Breast epithelium (tissue), 4 donors: ENCODE data around the gene CCL20. TPM values are rescaled to one million over a fixed set of nuclear protein-coding genes. Genes with fewer than 3 reads are reported as not detected.

Source experiments
- DNase-seq, 2 donors: peaks; one replicate each; pipeline ENCODE4 v3.0.0-alpha.2; 2019; ENCODE audit warnings: low spot score in 2 of 2
- H3K27ac ChIP-seq, 2 donors: fragments of 200-600 bp; sonication (generic) in 1 of 2; one replicate each; pipeline ENCODE4 v1.5.1; 2016 to 2019; ENCODE audit warnings: mild to moderate bottlenecking in 1 of 2
- H3K27me3 ChIP-seq, 2 donors: fragments of 200-600 bp; sonication (generic) in 1 of 2; one replicate each; pipeline versions ENCODE4 v1.5.1 to v1.6.0; 2017 to 2019; ENCODE audit warnings: control low read depth in 1 of 2, mild to moderate bottlenecking in 1 of 2
- H3K36me3 ChIP-seq: fragments of 200-600 bp; one replicate; pipeline ENCODE4 v1.5.1; 2019
- H3K4me1 ChIP-seq, 2 donors: fragments of 200-600 bp; sonication (generic); one replicate each; pipeline ENCODE4 v1.5.1; 2016 to 2019; ENCODE audit warnings: control low read depth in 1 of 2
- H3K4me3 ChIP-seq, 3 donors: fragments of 200-600 bp; sonication (generic); 1 replicate in 2 of 3; 2 replicates in 1 of 3; pipeline ENCODE4 v1.5.1; 2016 to 2019; ENCODE audit warnings: mild to moderate bottlenecking in 3 of 3, moderate library complexity in 2 of 3
- H3K9me3 ChIP-seq, 2 donors: fragments of 200-600 bp; sonication (generic) in 1 of 2; one replicate each; pipeline ENCODE4 v1.5.1; 2016 to 2019; ENCODE audit warnings: control low read depth in 1 of 2
- POLR2A ChIP-seq: fragments of 450-650 bp; IDR thresholded peaks from one replicate; pipeline ENCODE4 v1.6.1; 2016; ENCODE audit warnings: antibody characterized with exemption, mild to moderate bottlenecking, moderate library complexity
- POLR2AphosphoS5 ChIP-seq, 3 donors: sonication (generic); formaldehyde crosslinking; IDR thresholded peaks; one replicate each; pipeline ENCODE4 v1.6.1; 2017; ENCODE audit warnings: antibody characterized with exemption in 3 of 3
- intact Hi-C: fragments of 100-400 bp; cut with DNase I; formaldehyde crosslinking; loops from one replicate; pipeline ENCODE4 v1.15.1; 2023; ENCODE audit warnings: low total_unique reads
- total RNA-seq, 3 donors: library from RNA; depleted of rRNA; stranded (reverse); fragments of >200 nt; gene quantifications; one replicate each; pipeline ENCODE4 v1.1.0, GENCODE V29; 2016
- TF ChIP-seq, protein P1 (sequence below), 3 donors: fragments of 450-650 bp; IDR thresholded peaks; one replicate each; pipeline ENCODE4 v1.5.1; 2016 to 2017; ENCODE audit warnings: antibody characterized with exemption in 3 of 3, mild to moderate bottlenecking in 3 of 3, moderate library complexity in 3 of 3

CCL20 gene
- total RNA-seq, 3 donors from 2014 or later: 1.3 to 6.7 TPM; not detected in 1

GRCh38 chr2:227817850-227818674 is 4.4 kb downstream of the CCL20 start:
- peaks cover 0 to 12% of the 10 kb centered on the region in 2 donors for H3K27me3 ChIP-seq
- peak overlapping the region; percentile 4 to 59 for H3K27ac ChIP-seq
- no peaks in the 10 kb centered on the region for H3K36me3 ChIP-seq
- H3K4me3 ChIP-seq: no peak overlapping the region
- TF ChIP-seq POLR2A (no peak), POLR2AphosphoS5 (IDR thresholded peaks at IDR 0.05) (peak in 1 of 3 donors; percentile 51)
- TF ChIP-seq, protein P1, sequence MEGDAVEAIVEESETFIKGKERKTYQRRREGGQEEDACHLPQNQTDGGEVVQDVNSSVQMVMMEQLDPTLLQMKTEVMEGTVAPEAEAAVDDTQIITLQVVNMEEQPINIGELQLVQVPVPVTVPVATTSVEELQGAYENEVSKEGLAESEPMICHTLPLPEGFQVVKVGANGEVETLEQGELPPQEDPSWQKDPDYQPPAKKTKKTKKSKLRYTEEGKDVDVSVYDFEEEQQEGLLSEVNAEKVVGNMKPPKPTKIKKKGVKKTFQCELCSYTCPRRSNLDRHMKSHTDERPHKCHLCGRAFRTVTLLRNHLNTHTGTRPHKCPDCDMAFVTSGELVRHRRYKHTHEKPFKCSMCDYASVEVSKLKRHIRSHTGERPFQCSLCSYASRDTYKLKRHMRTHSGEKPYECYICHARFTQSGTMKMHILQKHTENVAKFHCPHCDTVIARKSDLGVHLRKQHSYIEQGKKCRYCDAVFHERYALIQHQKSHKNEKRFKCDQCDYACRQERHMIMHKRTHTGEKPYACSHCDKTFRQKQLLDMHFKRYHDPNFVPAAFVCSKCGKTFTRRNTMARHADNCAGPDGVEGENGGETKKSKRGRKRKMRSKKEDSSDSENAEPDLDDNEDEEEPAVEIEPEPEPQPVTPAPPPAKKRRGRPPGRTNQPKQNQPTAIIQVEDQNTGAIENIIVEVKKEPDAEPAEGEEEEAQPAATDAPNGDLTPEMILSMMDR (IDR thresholded peaks at IDR 0.05): no peak
- H3K4me1 ChIP-seq: peaks cover 0 to 7% of the 10 kb centered on the region in 2 donors
- peak; percentile 59 to 84 for DNase-seq
- intact Hi-C loops: no loop called here
- no peaks in the 10 kb centered on the region for H3K9me3 ChIP-seq

GRCh38 chr2:227818675-227819397 is 5.2 kb downstream of the CCL20 start:
- Histone ChIP-seq H3K27ac (peak overlapping the region; percentile 4 to 55), H3K27me3 (peaks cover 0 to 8% of the 10 kb centered on the region in 2 donors), H3K4me3 (no peak overlapping the region), H3K4me1 (peaks cover 0 to 7% of the 10 kb centered on the region in 2 donors), H3K9me3 (no peaks in the 10 kb centered on the region), H3K36me3 (no peaks in the 10 kb centered on the region)
- DNase-seq: peak in 1 of 2 donors; percentile 43
- TF ChIP-seq POLR2A (no peak), POLR2AphosphoS5 (IDR thresholded peaks at IDR 0.05) (peak in 1 of 3 donors; percentile 34)
- intact Hi-C loops: no loop called here

DNA sequence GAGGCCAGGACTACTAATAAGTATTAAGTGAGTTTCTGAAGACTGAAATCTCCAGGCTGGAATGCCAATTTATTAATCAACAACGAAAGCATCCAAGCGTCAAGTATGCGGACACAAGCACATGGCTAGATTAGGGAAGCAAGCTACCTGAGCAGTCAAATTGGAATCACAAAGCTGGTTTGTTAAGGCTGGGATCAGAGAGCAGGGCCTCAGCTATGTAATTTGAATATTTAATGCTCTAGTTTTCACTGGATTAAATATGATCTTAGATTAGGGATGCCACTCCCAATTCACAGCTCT is 5.7 kb downstream of the CCL20 start:
- TF ChIP-seq, protein P1 (IDR thresholded peaks at IDR 0.05): no peak
- TF ChIP-seq POLR2A (no peak), POLR2AphosphoS5 (IDR thresholded peaks at IDR 0.05) (no peak)
- DNase-seq: no peak
- intact Hi-C loops: no loop called here
- Histone ChIP-seq H3K4me3 (no peak overlapping the region), H3K27ac (no peak overlapping the region), H3K27me3 (peaks cover 0 to 3% of the 10 kb centered on the region in 2 donors), H3K9me3 (no peaks in the 10 kb centered on the region), H3K4me1 (peaks cover 0 to 7% of the 10 kb centered on the region in 2 donors), H3K36me3 (no peaks in the 10 kb centered on the region)

- Histone ChIP-seq H3K27me3 (no peaks in the 10 kb centered on the region), H3K36me3 (no peaks in the 10 kb centered on the region), H3K9me3 (no peaks in the 10 kb centered on the region), H3K4me3 (no peak overlapping the region), H3K4me1 (peaks cover 0 to 7% of the 10 kb centered on the region in 2 donors), H3K27ac (no peak overlapping the region)
- no peak for DNase-seq
- TF ChIP-seq POLR2AphosphoS5 (IDR thresholded peaks at IDR 0.05) (no peak), POLR2A (no peak)
- TF ChIP-seq, protein P1 (IDR thresholded peaks at IDR 0.05): no peak
- intact Hi-C loops: no loop called here
Measured at GRCh38 chr2:227821043-227821942, 7.7 kb downstream of the CCL20 start.

DNA sequence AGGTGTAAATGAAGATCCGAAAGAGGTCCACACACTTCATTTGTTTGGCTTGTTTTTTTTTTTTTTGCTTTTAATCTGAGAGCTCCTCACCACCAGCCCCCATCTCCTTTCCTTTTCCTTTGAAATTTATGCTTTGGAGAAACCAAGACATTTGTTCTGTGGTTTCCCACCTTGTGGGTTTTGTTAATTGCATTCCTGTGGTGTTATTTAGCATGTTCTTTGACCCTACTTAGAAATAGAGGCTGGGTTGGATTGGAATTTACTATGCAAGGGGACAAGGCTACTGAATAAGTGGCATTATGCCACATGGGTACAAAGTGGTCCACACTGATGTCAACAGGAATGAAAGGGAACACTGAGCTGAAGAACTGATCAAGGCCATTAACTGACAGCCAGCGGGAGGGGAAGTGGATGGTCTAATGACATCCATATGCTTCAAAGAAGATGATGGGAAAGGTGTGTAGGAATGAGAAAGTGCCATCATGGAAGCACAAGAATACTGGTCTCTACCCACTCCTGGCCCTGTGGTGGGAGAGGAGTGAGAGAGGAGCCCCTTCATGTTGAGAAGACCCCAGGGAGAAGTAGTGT is 8.9 kb downstream of the CCL20 start:
- no peak for TF ChIP-seq POLR2A
- TF ChIP-seq POLR2AphosphoS5 (IDR thresholded peaks at IDR 0.05): no peak
- TF ChIP-seq, protein P1 (IDR thresholded peaks at IDR 0.05): no peak
- no peak for DNase-seq
- no peaks in the 10 kb centered on the region for H3K9me3 ChIP-seq
- H3K4me1 ChIP-seq: peaks cover 0 to 7% of the 10 kb centered on the region in 2 donors
- H3K4me3 ChIP-seq: no peak overlapping the region
- no peak overlapping the region for H3K27ac ChIP-seq
- H3K27me3 ChIP-seq: no peaks in the 10 kb centered on the region
- intact Hi-C loops: no loop called here
- no peaks in the 10 kb centered on the region for H3K36me3 ChIP-seq
